Measurements from ENCODE around the gene PITX1.
"Not testable (repeated sequence)": the region's sequence is repeated elsewhere in the genome, so short reads cannot be mapped to it uniquely, and the experiment has no call there.

PITX1 gene

GRCh38 chr5:135033901-135034235 lies at the start of gene PITX1:
PITX1 (minus strand) TSS chr5:135034228; CDS start chr5:135033881, 347 bp downstream.
- DNase-seq (ENCODE audit: low spot score), result no peak

GRCh38 chr5:135083334-135083733 lies 49.3 kb upstream of the PITX1 start:
- DNase-seq (ENCODE audit: low spot score), result not testable (repeated sequence)

GRCh38 chr5:135081240-135081639 lies 47.2 kb upstream of the PITX1 start:
- DNase-seq (ENCODE audit: low spot score), result no peak

GRCh38 chr5:135079760-135080159 lies 45.7 kb upstream of the PITX1 start:
- no peak for DNase-seq (ENCODE audit: low spot score)

- no peak for DNase-seq (ENCODE audit: low spot score)
Measured at GRCh38 chr5:135079099-135079681, 45.2 kb upstream of the PITX1 start.

GRCh38 chr5:135076801-135077200 lies 42.8 kb upstream of the PITX1 start:
- no peak for DNase-seq (ENCODE audit: low spot score)

GRCh38 chr5:135076051-135076491 lies 42.0 kb upstream of the PITX1 start:
- DNase-seq (ENCODE audit: low spot score), result no peak

- DNase-seq (ENCODE audit: low spot score), result no peak
Measured at GRCh38 chr5:135075621-135076020, 41.6 kb upstream of the PITX1 start.

- DNase-seq (ENCODE audit: low spot score), result no peak
Measured at GRCh38 chr5:135073761-135074345, 39.8 kb upstream of the PITX1 start.

GRCh38 chr5:135072387-135073281 lies 38.6 kb upstream of the PITX1 start:
- DNase-seq (ENCODE audit: low spot score), result no peak

- DNase-seq (ENCODE audit: low spot score), result no peak
Measured at GRCh38 chr5:135071311-135071710, 37.3 kb upstream of the PITX1 start.

GRCh38 chr5:135069895-135070657 lies 36.0 kb upstream of the PITX1 start:
- no peak for DNase-seq (ENCODE audit: low spot score)

GRCh38 chr5:135069016-135069770 lies 35.2 kb upstream of the PITX1 start:
- DNase-seq (ENCODE audit: low spot score), result no peak

GRCh38 chr5:135067587-135067986 lies 33.6 kb upstream of the PITX1 start:
- no peak for DNase-seq (ENCODE audit: low spot score)

- DNase-seq (ENCODE audit: low spot score), result no peak
Measured at GRCh38 chr5:135066781-135067180, 32.8 kb upstream of the PITX1 start.

GRCh38 chr5:135065306-135066265 lies 31.6 kb upstream of the PITX1 start:
- DNase-seq (ENCODE audit: low spot score), result no peak

- DNase-seq (ENCODE audit: low spot score), result no peak
Measured at GRCh38 chr5:135064235-135064570, 30.2 kb upstream of the PITX1 start.

GRCh38 chr5:135063511-135064234 lies 29.6 kb upstream of the PITX1 start:
- no peak for DNase-seq (ENCODE audit: low spot score)

- no peak for DNase-seq (ENCODE audit: low spot score)
Measured at GRCh38 chr5:135063056-135063445, 29.0 kb upstream of the PITX1 start.

All from Ammon's horn (tissue), 1 donor.